OCI-M1 (cell line): Measurements from ENCODE around the gene UBR4.
A peak's percentile ranks its signal among the peaks of the same experiment; 100 is the strongest.
"Not testable (repeated sequence)": the region's sequence is repeated elsewhere in the genome, so short reads cannot be mapped to it uniquely, and the experiment has no call there.

Experiments used
- DNase-seq: peaks from one replicate; lab custom pipeline; 2025; lab: John Stamatoyannopoulos, UW

The UBR4 gene

GRCh38 chr1:19209990-19210771 is at the start of gene UBR4:
Gene UBR4 (minus strand): TSS chr1:19210266. CDS start chr1:19210248, 18 bp downstream.
- peak; percentile 96 for DNase-seq

- DNase-seq: no peak
These were observed 48.3 kb upstream of the UBR4 start for GRCh38 chr1:19258353-19258752.

- DNase-seq: no peak
These were observed 47.3 kb upstream of the UBR4 start for GRCh38 chr1:19257178-19257914.

- DNase-seq: not testable (repeated sequence)
These were observed 46.2 kb upstream of the UBR4 start for GRCh38 chr1:19256301-19256700.

DNA sequence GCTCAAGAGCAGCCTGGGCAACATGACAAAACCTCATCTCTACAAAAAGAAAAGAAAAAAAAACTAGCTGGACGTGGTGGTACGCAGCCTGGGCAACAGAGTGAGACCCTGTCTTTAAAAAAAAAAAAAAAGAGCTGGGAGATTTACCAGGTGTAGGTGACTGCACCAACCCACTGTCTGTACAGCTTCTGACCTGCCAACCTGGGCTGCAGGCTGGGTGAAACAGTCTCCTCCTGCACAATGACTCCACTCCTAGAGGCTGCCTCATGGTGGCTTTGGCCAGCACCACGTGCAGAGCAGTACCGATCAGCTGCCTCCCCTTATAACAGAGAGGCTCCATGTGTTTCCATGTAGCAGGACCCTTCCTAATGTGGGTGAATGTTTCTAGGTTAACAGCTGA is 45.2 kb upstream of the UBR4 start:
- DNase-seq: no peak

DNA sequence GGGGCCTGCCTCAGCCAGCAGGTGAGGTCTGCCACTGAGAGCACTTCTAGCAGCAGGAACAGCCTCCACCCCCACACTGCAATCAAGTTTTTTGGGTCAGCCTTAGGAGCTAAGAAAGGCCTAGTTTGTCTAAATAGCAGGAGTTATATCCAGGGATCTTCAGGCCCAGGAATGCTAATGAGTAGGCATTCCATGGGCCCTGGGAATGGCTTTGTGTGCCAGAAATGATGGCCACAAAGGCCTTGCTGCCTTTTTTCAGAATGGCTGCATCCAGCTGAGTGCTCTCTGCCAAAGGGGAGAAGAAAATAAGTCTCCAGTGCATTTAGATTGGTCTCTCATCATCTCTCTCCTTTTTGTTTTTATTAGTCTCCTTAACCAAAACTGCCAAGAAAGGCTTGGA is 44.4 kb upstream of the UBR4 start:
- DNase-seq: no peak

GRCh38 chr1:19251305-19252196 is 41.5 kb upstream of the UBR4 start, which contains the start of the genes EMC1 and MRTO4:
Gene EMC1 (minus strand): TSS chr1:19251524. CDS start chr1:19251509, 15 bp downstream.
Gene MRTO4 (plus strand): TSS chr1:19251805. CDS start chr1:19251836, 31 bp downstream.
- DNase-seq: peak; percentile 91

GRCh38 chr1:19250629-19251304 is 40.7 kb upstream of the UBR4 start:
- peak; percentile 41 for DNase-seq

GRCh38 chr1:19240673-19241538 is 30.8 kb upstream of the UBR4 start:
- DNase-seq: peak; percentile 77

DNA sequence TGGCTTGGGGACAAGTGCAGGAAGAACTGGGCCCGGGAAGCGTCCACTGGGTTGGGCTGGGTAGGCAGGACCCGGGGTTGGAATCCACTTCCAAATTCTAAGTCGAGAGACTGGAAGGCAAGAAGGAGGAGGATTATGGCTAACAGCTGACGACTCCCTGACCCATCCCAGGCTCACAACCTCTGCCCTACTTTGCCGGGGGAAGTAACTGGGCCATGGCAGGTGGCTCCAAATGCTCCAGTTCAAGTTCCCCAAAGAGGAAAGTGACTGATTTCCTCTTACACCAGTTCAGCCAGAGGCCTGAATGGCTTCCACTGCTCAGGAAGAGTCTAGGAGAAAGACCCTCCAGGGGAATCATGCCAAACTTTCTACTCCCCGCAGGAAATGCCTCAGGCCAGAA is 29.8 kb upstream of the UBR4 start:
- no peak for DNase-seq

GRCh38 chr1:19234224-19234623 is 24.2 kb upstream of the UBR4 start:
- DNase-seq: no peak

DNA sequence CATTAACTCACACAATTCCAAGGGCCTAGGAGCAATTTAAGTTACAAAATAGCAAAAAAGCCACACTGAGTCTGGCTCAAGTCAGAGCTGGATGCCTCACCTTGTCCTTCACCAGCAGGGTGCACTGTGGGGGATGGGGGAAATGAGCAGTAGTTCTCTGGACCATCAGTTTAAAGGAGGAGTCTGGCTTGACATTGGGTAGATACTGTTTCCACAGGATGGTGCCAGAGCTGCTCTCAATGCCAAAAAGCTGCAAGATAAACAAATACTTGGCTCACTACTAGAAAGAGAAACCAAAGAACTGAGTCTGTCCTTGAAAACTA is 22.4 kb upstream of the UBR4 start:
- no peak for DNase-seq

DNA sequence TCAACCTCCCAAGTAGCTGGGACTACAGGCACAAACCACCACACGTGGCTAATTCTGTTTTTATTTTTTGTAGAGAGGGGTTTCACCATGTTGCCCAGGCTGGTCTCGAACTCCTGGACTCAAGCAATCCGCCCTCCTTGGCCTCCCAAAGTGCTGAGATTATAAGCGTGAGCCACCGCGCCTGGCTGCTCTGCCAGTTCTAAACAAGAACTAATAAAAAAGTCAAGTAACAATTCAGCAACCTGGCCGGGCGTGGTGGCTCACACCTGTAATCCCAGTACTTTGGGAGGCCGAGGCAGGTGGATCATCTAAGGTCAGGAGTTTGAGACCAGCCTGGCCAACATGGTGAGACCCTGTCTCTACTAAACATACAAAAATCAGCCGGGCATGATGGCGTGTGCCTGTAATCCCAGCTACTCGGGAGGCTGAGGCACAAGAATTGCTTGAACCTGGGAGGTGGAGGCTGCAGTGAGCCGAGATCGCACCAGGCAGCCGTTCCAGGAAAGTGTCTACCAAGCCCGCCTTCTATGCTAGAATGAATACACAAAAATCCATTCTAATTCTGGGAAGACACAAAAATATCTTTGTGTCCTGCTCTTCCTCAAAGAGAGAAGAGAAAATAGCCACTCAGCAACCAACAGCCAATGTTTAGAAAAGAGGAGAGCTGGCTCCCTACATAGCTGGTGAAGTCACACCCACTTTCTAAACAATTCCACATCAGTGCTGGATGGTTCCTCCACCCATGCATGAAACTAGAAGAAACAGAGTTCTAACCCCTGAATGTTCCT is 21.9 kb upstream of the UBR4 start:
- not testable (repeated sequence) for DNase-seq

GRCh38 chr1:19229828-19230325 is 19.8 kb upstream of the UBR4 start:
- no peak for DNase-seq

DNA sequence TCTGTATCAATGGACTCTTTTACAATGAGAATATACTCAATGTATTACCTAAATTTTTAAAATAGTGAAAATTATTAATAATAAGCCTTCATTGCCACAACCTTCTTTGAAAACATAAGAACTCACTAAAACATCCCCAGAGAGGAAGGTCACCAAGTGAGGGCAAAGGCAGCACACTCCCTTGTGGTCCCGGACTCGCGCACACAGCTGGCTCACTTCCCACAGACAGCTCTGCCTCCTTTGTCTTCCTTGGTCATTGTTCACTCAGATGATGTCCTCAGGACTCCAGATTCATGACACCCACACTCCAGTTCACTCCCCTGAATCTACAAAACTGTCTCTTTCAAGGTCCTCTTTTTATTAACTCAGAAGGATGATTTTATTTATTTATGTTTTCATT is 19.2 kb upstream of the UBR4 start:
- no peak for DNase-seq

GRCh38 chr1:19222979-19223824 is 13.1 kb upstream of the UBR4 start:
- DNase-seq: no peak

- no peak for DNase-seq
These were observed 12.5 kb upstream of the UBR4 start for GRCh38 chr1:19222573-19222972.

DNA sequence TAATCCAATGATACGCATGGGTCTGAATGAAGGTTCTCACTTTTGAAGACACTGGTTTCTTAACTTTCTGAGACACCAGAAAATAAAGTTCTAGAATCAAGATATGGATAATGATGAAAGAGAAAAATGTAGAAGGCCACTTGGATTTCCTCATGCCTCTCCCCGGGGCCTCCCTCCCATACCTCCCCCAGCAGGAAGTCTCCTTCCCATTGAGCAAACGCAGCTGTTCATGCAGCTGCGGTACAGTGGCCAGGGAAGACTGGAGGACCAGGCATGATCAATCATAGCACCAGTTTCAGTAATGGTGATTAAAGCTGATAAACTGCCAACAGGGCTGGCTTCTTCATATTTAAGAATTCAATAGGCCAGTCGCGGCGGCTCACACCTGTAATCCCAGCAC is 10.9 kb upstream of the UBR4 start:
- no peak for DNase-seq
